GM18867 (cell line): ENCODE results near the gene TMEM135.
A peak's percentile ranks its signal among the peaks of the same experiment; 100 is the strongest.
"Not testable (repeated sequence)": the region's sequence is repeated elsewhere in the genome, so short reads cannot be mapped to it uniquely, and the experiment has no call there.

Source experiments
- ATAC-seq: cut with Tn5 transposase; IDR thresholded peaks from one replicate; pipeline ENCODE4 v1.9.1; 2021; ENCODE audit warnings: mild to moderate bottlenecking, moderate library complexity; ENCODE audit not compliant: unreplicated experiment

TMEM135 gene

GRCh38 chr11:87020336-87020735 is 17.4 kb upstream of the TMEM135 start:
- no peak for ATAC-seq

DNA sequence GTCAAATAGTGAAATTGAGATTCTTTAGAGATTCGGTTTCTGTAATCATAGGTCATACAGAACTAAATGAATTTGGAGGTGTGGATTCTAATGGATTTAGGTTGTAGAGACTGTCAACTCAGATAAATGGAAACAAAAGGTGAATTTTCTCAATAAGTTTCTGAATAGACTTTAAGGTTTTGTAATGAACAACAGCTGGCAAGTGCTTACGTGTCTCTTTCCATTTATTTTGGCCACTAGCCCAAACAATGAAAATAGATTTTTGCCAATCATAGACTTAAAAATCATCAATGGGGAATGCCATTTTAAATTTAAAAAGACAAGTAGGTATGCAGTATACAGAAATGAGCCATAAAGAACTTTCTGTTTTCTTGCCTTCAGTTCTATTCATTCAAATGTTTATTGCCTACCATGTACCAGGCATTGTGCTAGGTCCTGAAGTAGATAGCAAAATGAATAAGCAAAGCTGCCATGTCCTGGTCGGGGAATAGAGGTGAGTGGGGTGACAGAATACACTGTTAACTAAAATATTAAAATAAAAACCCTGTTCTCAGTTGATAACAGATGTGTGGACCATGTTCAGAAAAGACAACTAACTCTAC is 16.9 kb upstream of the TMEM135 start:
- ATAC-seq = no peak

GRCh38 chr11:87022254-87022653 is 15.5 kb upstream of the TMEM135 start:
- no peak for ATAC-seq

DNA sequence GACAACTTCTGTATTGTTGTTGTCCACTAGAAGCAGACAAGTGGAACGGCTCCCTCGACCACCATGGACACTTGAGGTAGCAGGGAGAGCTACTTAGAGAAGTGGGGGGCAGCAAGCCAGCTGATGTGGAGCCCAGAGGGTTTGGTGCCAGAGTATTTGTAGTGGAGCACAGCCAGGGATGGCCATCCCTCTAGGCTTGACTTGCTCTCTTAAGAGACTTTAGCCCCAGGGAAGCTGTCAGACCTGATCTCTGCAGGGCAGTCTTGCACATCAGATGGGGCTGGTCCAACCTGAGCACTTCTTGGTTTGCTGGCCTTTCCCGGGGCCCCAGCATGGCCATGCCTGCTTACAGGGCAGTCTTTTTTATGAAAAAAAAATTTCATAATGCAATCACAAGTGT is 15.0 kb upstream of the TMEM135 start:
- no peak for ATAC-seq

DNA sequence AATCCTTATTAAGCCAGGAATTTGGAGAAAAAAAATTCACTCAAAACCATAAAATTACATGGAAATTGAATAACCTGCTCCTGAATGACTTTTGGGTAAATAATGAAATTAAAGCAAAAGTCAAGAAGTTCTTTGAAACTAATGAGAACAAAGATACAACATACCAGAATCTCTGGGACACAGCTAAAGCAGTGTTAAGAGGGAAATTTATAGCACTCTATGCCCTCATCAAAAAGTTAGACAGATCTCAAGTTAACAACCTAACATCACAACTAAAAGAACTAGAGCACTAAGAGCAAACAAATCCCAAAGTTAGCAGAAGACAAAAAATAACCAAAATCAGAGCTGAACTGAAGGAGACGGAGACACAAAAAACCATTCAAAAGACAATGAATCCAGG is 11.3 kb upstream of the TMEM135 start:
- ATAC-seq = not testable (repeated sequence)

GRCh38 chr11:87030458-87031054 is 7.2 kb upstream of the TMEM135 start:
- ATAC-seq = peak; percentile 75

- ATAC-seq = no peak
Measured at GRCh38 chr11:87031433-87032170, 6.1 kb upstream of the TMEM135 start.

- ATAC-seq = no peak
Measured at GRCh38 chr11:87033561-87033960, 4.2 kb upstream of the TMEM135 start.

DNA sequence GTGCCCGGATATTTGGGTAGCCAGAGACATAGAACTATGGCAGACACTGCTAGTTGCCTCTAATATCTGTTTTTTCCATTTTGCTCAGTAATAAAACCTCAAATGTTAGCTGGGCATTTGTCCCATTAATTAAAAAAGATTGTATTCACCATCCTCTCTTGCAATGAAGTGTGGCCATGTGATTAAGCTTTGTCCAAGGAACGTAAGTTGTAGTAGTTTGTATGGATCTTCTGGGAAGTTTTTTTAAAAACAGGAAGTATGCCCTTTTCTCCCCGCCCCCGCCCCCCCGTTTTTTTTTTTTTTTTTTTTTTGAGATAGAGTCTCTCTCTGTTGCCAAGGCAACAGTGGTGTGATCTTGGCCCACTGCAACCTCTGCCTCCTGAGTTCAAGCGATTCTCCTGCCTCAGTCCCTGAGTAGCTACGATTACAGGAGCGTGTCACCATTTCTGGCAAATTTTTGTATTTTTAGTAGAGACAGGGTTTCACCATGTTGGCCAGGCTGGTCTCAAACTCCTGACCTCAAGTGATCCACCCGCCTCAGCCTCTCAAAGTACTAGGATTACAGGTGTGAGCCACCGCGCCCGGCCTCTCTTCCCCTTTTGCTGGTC is 1.7 kb upstream of the TMEM135 start:
- ATAC-seq = no peak

GRCh38 chr11:87036756-87037449 is 831 bp upstream of the TMEM135 start:
- peak; percentile 5 for ATAC-seq

DNA sequence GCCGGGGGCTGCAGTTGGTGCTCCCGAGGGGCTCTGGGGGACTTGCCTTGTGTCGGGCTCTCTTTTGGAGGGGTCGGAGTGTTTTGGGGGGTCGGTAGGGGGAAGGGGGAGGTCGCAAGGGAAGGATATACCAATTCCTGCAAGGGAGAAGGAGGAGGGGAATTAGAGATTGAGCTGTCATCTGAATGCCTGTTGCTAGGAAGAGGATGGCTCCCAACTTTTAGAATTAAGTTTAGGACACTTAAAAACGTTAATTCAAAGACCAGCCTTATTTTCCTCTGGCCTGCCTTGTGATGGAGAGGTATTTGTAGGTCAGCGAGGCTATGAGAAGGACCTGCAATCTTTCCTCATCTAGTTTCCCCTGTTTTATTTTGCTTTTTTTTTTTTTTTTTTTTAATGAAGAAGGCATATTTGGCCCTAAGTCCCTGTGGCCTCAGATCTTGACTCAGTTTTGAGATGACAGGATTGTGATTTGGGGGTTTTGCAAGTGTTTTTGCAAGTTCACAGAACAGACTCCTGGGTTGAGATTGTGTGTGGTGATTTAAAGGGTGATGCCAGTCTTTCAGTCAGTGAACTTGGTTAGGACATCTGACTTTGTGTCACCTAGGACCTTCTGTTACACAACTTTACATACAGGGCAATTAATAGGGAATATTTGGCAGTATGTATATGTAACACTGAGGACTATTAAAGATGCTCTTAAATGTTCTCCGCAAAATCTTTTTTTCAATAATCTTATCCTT is 672 bp downstream of the TMEM135 start:
- ATAC-seq = no peak

DNA sequence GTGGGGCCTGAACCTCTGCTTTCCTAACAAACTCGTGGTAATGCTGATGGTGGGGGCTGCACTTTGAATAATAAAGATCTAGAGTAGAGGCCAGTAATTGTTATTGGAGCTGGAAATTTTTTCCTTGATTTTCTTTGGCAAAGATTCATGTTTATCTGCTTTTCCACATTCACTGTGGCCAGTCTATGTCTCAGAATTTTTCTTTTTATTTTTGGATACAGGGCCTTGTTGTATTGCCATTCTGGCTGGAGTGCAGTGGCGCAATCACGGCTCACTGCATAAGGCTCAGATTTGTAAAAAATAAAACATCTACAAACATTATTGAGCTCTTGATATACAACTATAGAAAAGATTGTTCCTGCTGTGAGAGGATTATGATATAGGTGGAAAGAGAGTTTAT is 1.6 kb downstream of the TMEM135 start:
- ATAC-seq = no peak

DNA sequence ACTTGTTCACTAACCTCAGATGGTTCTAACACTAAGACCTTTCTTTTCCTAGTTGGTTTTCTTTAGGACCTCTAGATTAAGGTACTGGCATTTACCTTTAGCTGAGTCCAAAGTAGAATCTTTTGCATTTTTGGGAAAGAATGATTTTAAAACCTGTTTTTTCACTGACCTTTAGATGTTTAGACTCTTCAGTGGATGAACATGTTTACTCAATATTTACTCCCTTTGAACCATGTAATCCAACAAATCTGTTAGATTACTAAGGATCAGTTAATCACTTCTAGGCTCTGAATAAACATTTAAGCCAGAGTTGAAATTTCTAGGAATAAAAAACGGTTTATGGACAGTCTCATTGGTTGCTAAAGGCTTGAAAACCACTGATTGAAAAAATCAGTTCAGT is 6.2 kb downstream of the TMEM135 start:
- ATAC-seq = no peak

- no peak for ATAC-seq
Measured at GRCh38 chr11:87046824-87047223, 9.1 kb downstream of the TMEM135 start.

- no peak for ATAC-seq
Measured at GRCh38 chr11:87056091-87056490, 18.4 kb downstream of the TMEM135 start.

GRCh38 chr11:87057749-87058148 is 20.0 kb downstream of the TMEM135 start:
- no peak for ATAC-seq

GRCh38 chr11:87059596-87060390 is 22.1 kb downstream of the TMEM135 start:
- ATAC-seq = no peak

DNA sequence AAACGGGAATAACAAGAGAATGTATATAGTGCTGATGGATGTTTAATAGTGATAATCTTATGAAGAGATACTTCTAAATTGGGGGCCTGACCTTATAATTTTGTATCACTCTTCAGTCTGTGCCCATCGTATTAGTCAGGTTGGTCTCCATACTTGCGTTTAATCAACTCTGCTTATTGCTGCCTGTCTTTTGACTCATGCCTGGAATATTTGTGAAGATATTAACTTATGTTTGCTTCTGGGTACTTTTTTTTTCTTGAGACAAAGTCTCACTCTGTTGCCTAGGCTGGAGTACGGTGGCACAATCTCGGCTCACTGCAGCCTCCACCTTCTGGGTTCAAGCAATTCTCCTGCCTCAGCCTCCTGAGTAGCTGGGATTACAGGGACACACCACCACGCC is 24.0 kb downstream of the TMEM135 start:
- ATAC-seq = no peak

- no peak for ATAC-seq
Measured at GRCh38 chr11:87063982-87064381, 26.2 kb downstream of the TMEM135 start.

GRCh38 chr11:87072787-87073186 is 35.1 kb downstream of the TMEM135 start:
- ATAC-seq = no peak
